ENCODE measurements around the gene DNAJC7. TPM values are rescaled to one million over a fixed set of nuclear protein-coding genes. Genes with fewer than 3 reads are reported as not detected.

The DNAJC7 gene
- total and polyA plus RNA-seq, 9 of the 15 experiments (the other 6 are each of a cell fraction or from before 2014, with no cell fraction given) = 85.8 to 262 (median 157) TPM

GRCh38 chr17:41937970-41938954, 79.0 kb downstream of the DNAJC7 start (continued):
- no peak for TF ChIP-seq KAT8 (IDR thresholded peaks at IDR 0.05; ENCODE audit: low read depth)
- peak in 1 of 3 experiments; percentile 28 for TF ChIP-seq YY1 (IDR thresholded peaks at IDR 0.05; ENCODE audit: borderline replicate concordance in 1 of 3, control insufficient read depth in 1 of 3, extremely low read depth in 1 of 3, insufficient read depth in 3 of 3, insufficient read length in 1 of 3, insufficient replicate concordance in 2 of 3, low read depth in 1 of 3, low read length in 2 of 3)
- peak; percentile 62 for TF ChIP-seq STAT5A (IDR thresholded peaks at IDR 0.05; ENCODE audit: borderline replicate concordance, low read length)
- TF ChIP-seq ZNF197 (CRISPR knock-in tag; IDR thresholded peaks at IDR 0.05; ENCODE audit: low read depth) = no peak
- peak; percentile 88; the same call in 1 of the 2 replicates for TF ChIP-seq CEBPG (CRISPR knock-in tag; IDR thresholded peaks at IDR 0.05)
- peak in 1 of 2 experiments; percentile 69; a peak in 2 of 4 replicates for TF ChIP-seq CEBPG (tag; conservative IDR thresholded peaks at IDR 0.05 in 1 of 2, IDR thresholded peaks at IDR 0.05 in 1 of 2)
- 0 out of 2 replicates have a peak, but pooled peaks have one; percentile 27 for TF ChIP-seq MTA3 (IDR thresholded peaks at IDR 0.05; ENCODE audit: borderline replicate concordance)
- no peak for TF ChIP-seq ZC3H4 (CRISPR knock-in tag; IDR thresholded peaks at IDR 0.05; ENCODE audit: borderline replicate concordance)
- TF ChIP-seq L3MBTL2 (IDR thresholded peaks at IDR 0.05) = peak; percentile 23; the same call in 1 of the 2 replicates
- peak; percentile 46 for TF ChIP-seq CXXC5 (CRISPR knock-in tag; IDR thresholded peaks at IDR 0.05)
- peak; percentile 83 for TF ChIP-seq NFRKB (IDR thresholded peaks at IDR 0.05; ENCODE audit: low read depth)
- TF ChIP-seq TCF7 (IDR thresholded peaks at IDR 0.05; ENCODE audit: borderline replicate concordance) = no peak
- 0 out of 2 replicates have a peak, but pooled peaks have one; percentile 21 for TF ChIP-seq ZBTB9 (CRISPR knock-in tag; IDR thresholded peaks at IDR 0.05)
- 0 out of 2 replicates have a peak, but pooled peaks have one; percentile 22 for TF ChIP-seq ZSCAN32 (CRISPR knock-in tag; IDR thresholded peaks at IDR 0.05)
- peak; percentile 66 to 68; a peak in 3 of 4 replicates for TF ChIP-seq TRIM24 (IDR thresholded peaks at IDR 0.05)
- TF ChIP-seq HDGF (IDR thresholded peaks at IDR 0.05) = no peak
- peak; percentile 27; the same call in 1 of the 2 replicates for TF ChIP-seq ZEB2 (IDR thresholded peaks at IDR 0.05)
- peak; percentile 24; the same call in 1 of the 2 replicates for TF ChIP-seq SMAD4 (CRISPR knock-in tag; conservative IDR thresholded peaks at IDR 0.05)
- TF ChIP-seq POLR2AphosphoS5 (IDR thresholded peaks at IDR 0.05; ENCODE audit: control insufficient read depth, insufficient read depth, low read depth, low read length) = peak; percentile 74; the same call in 1 of the 2 replicates
- TF ChIP-seq RBM22 (IDR thresholded peaks at IDR 0.05; ENCODE audit: low read depth, low read length, poor library complexity, severe bottlenecking) = no peak
- no peak for TF ChIP-seq ZNF507 (tag; conservative IDR thresholded peaks at IDR 0.05)
- 0 out of 2 replicates have a peak, but pooled peaks have one; percentile 50 for TF ChIP-seq ZNF766 (CRISPR knock-in tag; conservative IDR thresholded peaks at IDR 0.05)
- peak; percentile 17; the same call in 1 of the 2 replicates for TF ChIP-seq BHLHE40 (IDR thresholded peaks at IDR 0.05; ENCODE audit: low read length)
- no peak for TF ChIP-seq ARID2 (IDR thresholded peaks at IDR 0.05)
- TF ChIP-seq FOXJ3 (CRISPR knock-in tag; IDR thresholded peaks at IDR 0.05) = no peak
